Lower lobe of right lung (tissue), 2 donors: ENCODE results near the gene MAFG. TPM values are rescaled to one million over a fixed set of nuclear protein-coding genes. Genes with fewer than 3 reads are reported as not detected.
A peak's percentile ranks its signal among the peaks of the same experiment; 100 is the strongest.

Source experiments
- ATAC-seq, 2 donors: fragments of 200-7000 bp; cut with Tn5 transposase; one replicate each; pipeline ENCODE4 v1.9.1; 2020 to 2022; ENCODE audit warnings: mild to moderate bottlenecking in 2 of 2, moderate library complexity in 2 of 2
- DNase-seq: peaks from one replicate; pipeline ENCODE4 v3.0.0-alpha.2; 2020
- H3K27ac ChIP-seq: fragments of 200-600 bp; one replicate; pipeline ENCODE4 v1.8.0; 2022
- H3K27me3 ChIP-seq: fragments of 200-600 bp; one replicate; pipeline ENCODE4 v1.8.0; 2022; ENCODE audit warnings: low read depth
- H3K36me3 ChIP-seq: fragments of 200-600 bp; one replicate; pipeline ENCODE4 v1.8.0; 2022; ENCODE audit warnings: mild to moderate bottlenecking
- H3K4me1 ChIP-seq: fragments of 200-600 bp; one replicate; pipeline ENCODE4 v1.8.0; 2022
- H3K4me3 ChIP-seq: fragments of 200-600 bp; one replicate; pipeline ENCODE4 v1.8.0; 2022; ENCODE audit warnings: mild to moderate bottlenecking
- H3K9me3 ChIP-seq: fragments of 200-600 bp; one replicate; pipeline ENCODE4 v1.8.0; 2022
- intact Hi-C: fragments of 100-400 bp; cut with DNase I; formaldehyde crosslinking; loops from one replicate; pipeline ENCODE4 v1.11.0; 2022
- total RNA-seq: library from RNA; stranded (reverse); fragmentation: NEBNext Ultra II Directional; extraction: Animal tissue kit (Norgen Biotek cat#: 25700); gene quantifications from one replicate; pipeline ENCODE4 v1.2.1, GENCODE V29; 2021
- TF ChIP-seq, protein P1 (sequence below): fragments of 200-600 bp; IDR thresholded peaks from one replicate; pipeline ENCODE4 v1.8.0; 2022; ENCODE audit warnings: antibody characterized with exemption, mild to moderate bottlenecking
- donor health status: DM: no; HTN: yes; CAD: no; lungs with severe emphysema.

The MAFG gene
- total RNA-seq, 1 donor from 2014 or later = 30.7 TPM

DNA sequence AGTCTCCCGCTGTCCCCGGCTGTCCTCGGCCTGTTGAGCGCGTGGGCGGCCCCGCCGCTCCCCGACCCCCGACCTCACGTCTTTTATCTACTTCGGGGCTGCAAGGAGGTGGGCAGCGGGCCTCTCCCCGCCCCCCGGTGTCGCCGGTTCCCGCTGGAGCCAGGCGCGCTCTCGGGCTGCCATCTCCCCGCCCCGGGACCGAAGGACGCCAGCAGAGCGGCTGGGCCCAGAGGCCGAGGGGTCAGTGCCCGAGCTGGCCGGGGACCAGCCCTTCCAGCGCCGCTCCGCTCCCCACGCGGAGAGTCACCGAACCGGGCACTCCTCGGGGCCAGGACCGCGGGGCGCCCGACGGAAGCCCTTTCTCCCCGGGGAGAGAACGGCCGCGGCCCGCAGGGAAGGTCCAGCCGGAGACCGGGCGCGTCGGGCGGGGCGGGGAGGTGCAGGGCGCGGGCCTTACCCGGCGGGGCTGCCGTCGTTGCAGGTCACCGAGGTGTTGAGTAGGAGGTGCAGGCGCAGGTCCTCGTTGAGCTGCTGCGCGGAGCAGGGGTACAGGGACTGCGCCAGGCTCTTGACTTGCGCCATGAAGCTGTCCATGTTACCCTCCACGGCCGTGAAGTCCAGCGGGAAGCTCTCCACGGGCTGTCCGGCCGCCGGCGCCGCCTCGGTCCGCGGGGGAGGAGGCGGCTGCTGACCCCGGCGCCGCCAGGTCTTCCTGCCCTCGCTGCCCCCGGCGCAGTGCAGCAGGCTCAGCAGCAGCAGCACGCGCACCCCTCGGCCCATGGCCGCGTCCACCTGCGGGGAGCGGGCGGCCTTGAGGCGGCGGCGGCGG, 32.8 kb upstream of the MAFG start:
- DNase-seq (no peak), ATAC-seq (peak; percentile 9 to 45)

DNA sequence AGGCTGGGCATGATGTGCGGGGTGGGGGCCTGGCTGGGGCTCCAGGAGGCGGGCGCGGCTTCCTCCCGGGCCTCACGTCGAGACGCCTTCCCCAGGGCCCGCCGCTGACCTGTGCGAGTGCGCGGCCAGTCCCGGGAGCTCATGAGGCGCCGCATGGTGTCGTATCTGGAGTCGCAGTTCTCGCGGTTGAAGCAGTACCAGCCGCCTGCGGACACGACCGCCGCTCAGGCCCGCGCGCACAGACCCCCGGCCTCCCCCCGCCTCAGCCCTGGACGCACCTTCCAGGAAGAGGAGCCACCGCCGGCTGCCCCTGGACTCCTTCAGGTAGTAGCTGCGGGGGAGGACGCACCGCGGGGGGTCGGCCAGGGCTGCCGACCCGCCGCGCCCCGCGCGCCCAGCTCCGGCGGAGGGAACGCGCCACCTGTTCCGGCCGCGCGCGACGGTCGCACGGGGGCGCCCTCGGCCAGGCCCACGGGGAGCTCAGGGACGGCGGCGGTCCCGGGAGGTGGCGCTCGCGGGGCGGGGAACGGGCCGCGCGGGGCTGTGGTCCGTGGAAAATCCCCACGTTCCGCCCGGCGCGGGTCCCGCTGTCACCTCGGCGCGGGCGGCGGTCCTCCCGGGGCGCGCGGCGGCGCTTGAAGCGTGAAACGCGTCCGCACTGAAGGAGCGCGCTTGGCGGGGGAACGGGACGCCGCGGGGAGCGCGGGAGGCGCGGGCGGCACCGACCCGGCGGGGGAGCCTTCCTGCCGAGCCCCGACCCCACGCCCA, 32.0 kb upstream of the MAFG start:
- intact Hi-C loops = no loop called here
- H3K27ac ChIP-seq = no peak overlapping the region
- H3K9me3 ChIP-seq = no peaks in the 10 kb centered on the region
- peaks cover 14% of the 10 kb centered on the region for H3K4me1 ChIP-seq
- TF ChIP-seq, protein P1, sequence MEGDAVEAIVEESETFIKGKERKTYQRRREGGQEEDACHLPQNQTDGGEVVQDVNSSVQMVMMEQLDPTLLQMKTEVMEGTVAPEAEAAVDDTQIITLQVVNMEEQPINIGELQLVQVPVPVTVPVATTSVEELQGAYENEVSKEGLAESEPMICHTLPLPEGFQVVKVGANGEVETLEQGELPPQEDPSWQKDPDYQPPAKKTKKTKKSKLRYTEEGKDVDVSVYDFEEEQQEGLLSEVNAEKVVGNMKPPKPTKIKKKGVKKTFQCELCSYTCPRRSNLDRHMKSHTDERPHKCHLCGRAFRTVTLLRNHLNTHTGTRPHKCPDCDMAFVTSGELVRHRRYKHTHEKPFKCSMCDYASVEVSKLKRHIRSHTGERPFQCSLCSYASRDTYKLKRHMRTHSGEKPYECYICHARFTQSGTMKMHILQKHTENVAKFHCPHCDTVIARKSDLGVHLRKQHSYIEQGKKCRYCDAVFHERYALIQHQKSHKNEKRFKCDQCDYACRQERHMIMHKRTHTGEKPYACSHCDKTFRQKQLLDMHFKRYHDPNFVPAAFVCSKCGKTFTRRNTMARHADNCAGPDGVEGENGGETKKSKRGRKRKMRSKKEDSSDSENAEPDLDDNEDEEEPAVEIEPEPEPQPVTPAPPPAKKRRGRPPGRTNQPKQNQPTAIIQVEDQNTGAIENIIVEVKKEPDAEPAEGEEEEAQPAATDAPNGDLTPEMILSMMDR = peak; percentile 64
- peak; percentile 92 to 93 for ATAC-seq
- peaks cover 52% of the 10 kb centered on the region for H3K27me3 ChIP-seq
- H3K36me3 ChIP-seq = no peaks in the 10 kb centered on the region
- peak; percentile 86 for DNase-seq
- peak overlapping the region; percentile 58 for H3K4me3 ChIP-seq

More for the DNA sequence above, 32.8 kb upstream of the MAFG start:
- Histone ChIP-seq H3K27ac (no peak overlapping the region), H3K36me3 (no peaks in the 10 kb centered on the region), H3K9me3 (no peaks in the 10 kb centered on the region), H3K4me3 (peak overlapping the region; percentile 58), H3K4me1 (peaks cover 14% of the 10 kb centered on the region), H3K27me3 (peaks cover 53% of the 10 kb centered on the region)
- intact Hi-C loops = no loop called here
- TF ChIP-seq, protein P1 = no peak

DNA sequence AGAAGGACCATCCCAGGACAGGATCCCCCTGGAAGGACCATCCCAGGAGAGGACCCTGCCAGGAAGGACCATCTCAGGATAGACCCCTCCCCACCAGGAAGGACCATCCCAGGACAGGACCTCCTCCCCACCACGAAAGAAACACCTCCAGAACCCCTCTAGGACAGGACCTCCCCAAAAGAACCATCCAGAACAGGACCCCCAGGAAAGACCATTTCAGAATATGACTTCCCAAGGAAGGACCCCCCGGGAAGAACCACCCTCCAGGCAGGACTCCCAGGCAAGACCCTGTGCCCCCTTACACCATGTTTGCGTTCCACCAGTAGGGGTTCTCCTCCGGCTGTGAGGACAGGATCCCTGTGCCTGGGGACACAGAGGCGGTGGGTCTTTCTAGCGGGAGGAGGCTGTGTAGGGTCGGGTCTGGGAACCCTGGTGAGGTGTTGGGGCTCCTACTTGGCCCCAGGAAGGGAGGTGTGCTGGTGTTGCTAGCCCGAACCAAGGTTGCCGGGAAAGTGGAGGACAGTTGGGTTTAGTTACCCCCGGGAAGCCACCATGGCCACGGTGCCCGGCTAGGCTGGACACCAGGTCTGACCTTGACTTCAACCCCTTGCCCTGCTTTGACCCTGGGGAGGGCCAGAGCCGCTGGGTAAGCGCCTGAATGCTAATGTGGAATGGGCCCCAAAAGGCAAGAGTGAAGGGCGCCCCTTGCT, 31.3 kb upstream of the MAFG start:
- ATAC-seq (no peak), DNase-seq (no peak)
- Histone ChIP-seq H3K27me3 (peaks cover 49% of the 10 kb centered on the region), H3K4me1 (peaks cover 14% of the 10 kb centered on the region), H3K36me3 (no peaks in the 10 kb centered on the region), H3K27ac (no peak overlapping the region), H3K9me3 (no peaks in the 10 kb centered on the region), H3K4me3 (peak overlapping the region; percentile 58)
- intact Hi-C loops = no loop called here
- TF ChIP-seq, protein P1 = no peak

DNA sequence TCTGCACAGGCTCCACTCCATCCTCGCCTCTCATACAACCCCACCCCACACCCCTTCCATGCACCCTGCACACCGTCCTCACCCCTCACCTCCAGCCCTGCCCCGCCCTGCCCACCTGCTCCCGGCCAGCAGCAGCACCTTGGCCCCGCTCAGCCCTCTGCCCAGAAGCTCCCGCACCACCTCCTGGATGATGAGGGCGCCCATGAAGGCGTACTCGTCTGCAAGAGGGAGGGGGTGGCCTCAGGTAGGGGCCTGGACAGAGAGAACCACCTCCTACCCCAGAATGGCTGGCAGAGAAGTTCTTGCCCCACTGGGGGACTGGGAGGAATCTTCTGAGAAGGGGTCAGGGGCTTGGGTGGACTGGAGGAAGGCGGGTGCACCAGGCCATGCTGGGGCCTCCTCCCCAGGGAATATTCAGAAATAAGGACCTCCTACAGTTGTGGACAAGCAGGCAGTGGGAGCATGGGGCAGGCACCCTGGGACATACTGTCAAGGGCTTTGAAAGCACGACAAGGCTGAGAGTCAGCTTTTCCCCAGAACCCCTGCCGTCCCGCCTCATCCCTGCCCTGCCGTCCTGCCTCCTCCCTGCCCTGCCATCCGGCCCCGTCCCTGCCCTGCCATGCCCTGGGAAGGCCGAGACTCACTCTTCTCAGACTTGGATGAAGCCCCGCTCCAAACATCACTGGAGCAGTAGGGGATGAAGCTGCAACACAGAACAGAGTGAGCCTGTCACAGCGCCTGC, 30.3 kb upstream of the MAFG start:
- H3K27me3 ChIP-seq = peaks cover 48% of the 10 kb centered on the region

More for the DNA sequence above, 30.3 kb upstream of the MAFG start:
- no peak overlapping the region for H3K27ac ChIP-seq
- H3K4me3 ChIP-seq = no peak overlapping the region
- intact Hi-C loops = no loop called here
- no peaks in the 10 kb centered on the region for H3K36me3 ChIP-seq
- peaks cover 14% of the 10 kb centered on the region for H3K4me1 ChIP-seq
- TF ChIP-seq, protein P1 = no peak
- no peak for ATAC-seq
- DNase-seq = no peak
- H3K9me3 ChIP-seq = no peaks in the 10 kb centered on the region
